Stomach (tissue), 9 donors: Measurements from ENCODE around the gene SPR. TPM values are rescaled to one million over a fixed set of nuclear protein-coding genes. Genes with fewer than 3 reads are reported as not detected.

Experiments used
- DNase-seq, 2 donors: peaks; one replicate each; pipeline versions ENCODE4 v3.0.0 to v3.0.0-alpha.2; 2013 to 2019
- H3K27ac ChIP-seq, 5 donors: fragments of 200-600 bp in 4 of 5; sonication (generic) in 4 of 5; one replicate each; pipeline ENCODE4 v1.5.1; 2013 to 2019; ENCODE audit warnings: mild to moderate bottlenecking in 1 of 5, moderate library complexity in 1 of 5
- H3K27me3 ChIP-seq, 3 donors: fragments of 200-600 bp; sonication (generic); one replicate each; pipeline ENCODE4 v1.5.1; 2017 to 2019; ENCODE audit warnings: mixed run types in 1 of 3
- H3K36me3 ChIP-seq, 4 donors: fragments of 200-600 bp; sonication (generic); 1 replicate in 3 of 4; 2 replicates in 1 of 4; pipeline ENCODE4 v1.5.1; 2016 to 2019
- H3K4me1 ChIP-seq, 4 donors: fragments of 200-600 bp; sonication (generic); one replicate each; pipeline ENCODE4 v1.5.1; 2016 to 2019
- H3K4me3 ChIP-seq, 4 donors: fragments of 200-600 bp; sonication (generic) in 3 of 4; one replicate each; pipeline ENCODE4 v1.5.1; 2016 to 2019; ENCODE audit warnings: mild to moderate bottlenecking in 1 of 4
- H3K9me3 ChIP-seq, 4 donors: fragments of 200-600 bp; sonication (generic); one replicate each; pipeline ENCODE4 v1.5.1; 2016 to 2019
- EP300 ChIP-seq: sonication (generic); formaldehyde crosslinking; IDR thresholded peaks from one replicate; pipeline ENCODE4 v1.6.1; 2017; ENCODE audit warnings: antibody characterized with exemption
- POLR2A ChIP-seq, 4 donors: fragments of 450-650 bp; IDR thresholded peaks; one replicate each; pipeline ENCODE4 v1.6.1; 2016; ENCODE audit warnings: antibody characterized with exemption in 4 of 4, control low read depth in 2 of 4, mild to moderate bottlenecking in 1 of 4, moderate library complexity in 1 of 4
- POLR2AphosphoS5 ChIP-seq, 3 donors: sonication (generic); formaldehyde crosslinking; IDR thresholded peaks; one replicate each; pipeline ENCODE4 v1.6.1; 2016; ENCODE audit warnings: antibody characterized with exemption in 3 of 3
- WGBS, 5 donors: extraction: QIAGEN DNeasy Blood & Tissue Kit in 3 of 5; methylation state at CpG; one replicate each; pipeline versions ENCODE4 v1.1.5 to v1.1.7; 2013 to 2018; 5-methylcytosine and 5-hydroxymethylcytosine counted together
- intact Hi-C: fragments of 100-400 bp; cut with DNase I; formaldehyde crosslinking; loops from one replicate; pipeline ENCODE4 v1.15.1; 2023; ENCODE audit warnings: low total_unique reads
- polyA plus RNA-seq, 3 donors: library from polyadenylated mRNA; stranded (reverse); fragments of 200-250 nt; gene quantifications; one replicate each; pipeline ENCODE4 v1.2.3, GENCODE V29; 2013
- total RNA-seq, 5 donors: library from RNA; depleted of rRNA; stranded (reverse); fragments of >200 nt; gene quantifications; one replicate each; pipeline versions ENCODE4 v1.1.0 to v1.2.3, GENCODE V29; 2014 to 2016
- TF ChIP-seq, protein P1 (sequence below), 7 experiments: fragments of 450-650 bp in 4 of 7; fragments of 200-600 bp in 3 of 7; sonication (generic) in 3 of 7; IDR thresholded peaks; one replicate each; pipeline ENCODE4 v1.5.1; 2016 to 2019; ENCODE audit warnings: antibody characterized with exemption in 7 of 7, control low read depth in 2 of 7, mild to moderate bottlenecking in 1 of 7
- donor health status: healthy with polysubstance abuse.
- donor health status: Bipolar disorder and iron deficiency.
- donor health status: healthy.

The SPR gene
- total and polyA plus RNA-seq, 8 donors: 11.7 to 133 (median 49.1) TPM

- WGBS, 5 donors: 0 to 2% (median 2%) methylated on average over 11 to 89 of the region's 89 CpGs
- H3K27ac ChIP-seq: no peak overlapping the region
- H3K4me1 ChIP-seq: peaks cover 47 to 65% (median 55%) of the 10 kb centered on the region in 4 donors
- peaks cover 0 to 12% (median 0%) of the 10 kb centered on the region in 4 donors for H3K9me3 ChIP-seq
- intact Hi-C loops: no loop called here
- DNase-seq: peak; percentile 24 to 41
- peak overlapping the region; percentile 42 to 63 (median 48) for H3K4me3 ChIP-seq
- TF ChIP-seq POLR2AphosphoS5 (IDR thresholded peaks at IDR 0.05): no peak
- TF ChIP-seq, protein P1, sequence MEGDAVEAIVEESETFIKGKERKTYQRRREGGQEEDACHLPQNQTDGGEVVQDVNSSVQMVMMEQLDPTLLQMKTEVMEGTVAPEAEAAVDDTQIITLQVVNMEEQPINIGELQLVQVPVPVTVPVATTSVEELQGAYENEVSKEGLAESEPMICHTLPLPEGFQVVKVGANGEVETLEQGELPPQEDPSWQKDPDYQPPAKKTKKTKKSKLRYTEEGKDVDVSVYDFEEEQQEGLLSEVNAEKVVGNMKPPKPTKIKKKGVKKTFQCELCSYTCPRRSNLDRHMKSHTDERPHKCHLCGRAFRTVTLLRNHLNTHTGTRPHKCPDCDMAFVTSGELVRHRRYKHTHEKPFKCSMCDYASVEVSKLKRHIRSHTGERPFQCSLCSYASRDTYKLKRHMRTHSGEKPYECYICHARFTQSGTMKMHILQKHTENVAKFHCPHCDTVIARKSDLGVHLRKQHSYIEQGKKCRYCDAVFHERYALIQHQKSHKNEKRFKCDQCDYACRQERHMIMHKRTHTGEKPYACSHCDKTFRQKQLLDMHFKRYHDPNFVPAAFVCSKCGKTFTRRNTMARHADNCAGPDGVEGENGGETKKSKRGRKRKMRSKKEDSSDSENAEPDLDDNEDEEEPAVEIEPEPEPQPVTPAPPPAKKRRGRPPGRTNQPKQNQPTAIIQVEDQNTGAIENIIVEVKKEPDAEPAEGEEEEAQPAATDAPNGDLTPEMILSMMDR (IDR thresholded peaks at IDR 0.05): no peak
- TF ChIP-seq POLR2A (IDR thresholded peaks at IDR 0.05): no peak
- no peak for TF ChIP-seq EP300
- peaks cover 67 to 100% (median 100%) of the 10 kb centered on the region in 3 donors for H3K27me3 ChIP-seq
- no peaks in the 10 kb centered on the region for H3K36me3 ChIP-seq
Measured at GRCh38 chr2:72917877-72918553, 30.8 kb downstream of the SPR start.

DNA sequence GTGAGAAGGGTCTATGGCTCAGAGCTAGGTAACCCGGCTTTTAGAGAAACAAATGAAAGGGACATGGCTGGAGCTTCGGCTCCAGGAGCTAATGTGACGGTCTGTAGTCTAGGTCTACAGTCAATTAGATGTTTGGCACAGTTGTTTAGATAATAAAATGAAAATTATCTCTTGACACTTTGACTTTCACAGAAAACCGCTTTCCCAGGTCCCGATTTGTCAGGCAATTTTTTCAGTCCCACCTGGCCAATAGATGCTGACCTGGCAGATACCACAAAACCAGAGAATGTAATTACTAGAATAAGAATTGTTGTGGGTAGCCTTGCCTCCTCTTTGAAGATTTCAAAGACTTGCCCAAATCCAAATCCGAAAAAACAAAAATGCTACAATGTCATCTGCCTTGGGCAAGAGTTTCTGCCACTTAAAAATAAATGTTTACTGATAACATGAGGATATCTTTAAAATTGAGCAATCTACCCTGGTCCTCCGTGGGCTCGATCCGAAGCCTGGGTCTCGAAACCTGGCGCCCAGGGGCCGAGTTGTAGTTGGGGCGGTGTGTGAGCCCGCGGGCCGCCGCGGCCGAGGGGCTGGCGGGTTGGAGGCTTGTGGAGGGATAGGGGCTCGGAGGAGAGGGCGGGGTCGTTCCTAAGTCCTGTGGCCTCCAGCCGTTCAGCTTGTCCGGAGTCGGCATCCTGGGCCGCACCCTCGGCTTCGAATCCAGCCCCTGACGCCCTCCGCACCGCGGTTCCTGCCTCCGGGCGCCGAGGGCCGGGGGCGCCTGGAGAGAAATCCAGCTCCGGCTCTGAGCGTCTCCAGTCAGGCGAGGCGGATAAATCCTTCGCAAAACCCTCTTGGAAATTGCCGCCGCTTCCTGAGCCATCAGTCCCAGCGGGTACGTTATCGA is 32.5 kb downstream of the SPR start:
- intact Hi-C loops: no loop called here
- H3K36me3 ChIP-seq: no peaks in the 10 kb centered on the region
- DNase-seq: peak; percentile 9 to 20
- no peak overlapping the region for H3K27ac ChIP-seq
- H3K27me3 ChIP-seq: peaks cover 74 to 100% (median 100%) of the 10 kb centered on the region in 3 donors
- TF ChIP-seq EP300 (no peak), POLR2AphosphoS5 (IDR thresholded peaks at IDR 0.05) (no peak), POLR2A (IDR thresholded peaks at IDR 0.05) (no peak)
- TF ChIP-seq, protein P1 (IDR thresholded peaks at IDR 0.05): no peak
- H3K9me3 ChIP-seq: peaks cover 0 to 12% (median 0%) of the 10 kb centered on the region in 4 donors
- peaks cover 56 to 74% (median 66%) of the 10 kb centered on the region in 4 donors for H3K4me1 ChIP-seq
- peak overlapping the region in 2 of 4 donors; percentile 28 to 46 for H3K4me3 ChIP-seq
- WGBS, 5 donors: 6 to 14% (median 10%) methylated on average over 30 to 48 of the region's 48 CpGs

- H3K4me1 ChIP-seq: peaks cover 55 to 74% (median 66%) of the 10 kb centered on the region in 4 donors
- TF ChIP-seq POLR2AphosphoS5 (IDR thresholded peaks at IDR 0.05) (no peak), POLR2A (IDR thresholded peaks at IDR 0.05) (no peak), EP300 (no peak)
- TF ChIP-seq, protein P1 (IDR thresholded peaks at IDR 0.05): no peak
- no peaks in the 10 kb centered on the region for H3K36me3 ChIP-seq
- peak overlapping the region; percentile 17 to 46 (median 28) for H3K4me3 ChIP-seq
- intact Hi-C loops: no loop called here
- peaks cover 75 to 100% (median 100%) of the 10 kb centered on the region in 3 donors for H3K27me3 ChIP-seq
- H3K9me3 ChIP-seq: peaks cover 0 to 12% (median 0%) of the 10 kb centered on the region in 4 donors
- WGBS, 5 donors: 3 to 15% (median 8%) methylated on average over 59 to 77 of the region's 77 CpGs
- DNase-seq: peak; percentile 20 to 69
- no peak overlapping the region for H3K27ac ChIP-seq
Measured at GRCh38 chr2:72920318-72921087, 33.3 kb downstream of the SPR start.
